Activated T-helper 2 cell treated with anti-CD3 and anti-CD28 coated beads, Interferon-gamma antibody, Interleukin-2, Interleukin-4, amounts not matched to agents 10 μg/mL and 5 μg/mL and 100 μg/mL, durations not matched to agents 14 hours and 24 hours and 36 hours (primary cell): Measurements from ENCODE around the gene CCDC195. TPM values are rescaled to one million over a fixed set of nuclear protein-coding genes. Genes with fewer than 3 reads are reported as not detected.
A peak's percentile ranks its signal among the peaks of the same experiment; 100 is the strongest.

Experiments
- DNase-seq: peaks from one replicate; pipeline ENCODE4 v3.0.0; 2021; ENCODE audit warnings: low spot score
- H3K27ac Mint-ChIP-seq: one replicate; pipeline ENCODE4 v1.8.0; 2021; ENCODE audit warnings: mixed read lengths
- H3K27me3 Mint-ChIP-seq: one replicate; pipeline ENCODE4 v1.8.0; 2021; ENCODE audit warnings: low read depth, mixed read lengths
- H3K36me3 Mint-ChIP-seq: one replicate; pipeline ENCODE4 v1.8.0; 2021; ENCODE audit warnings: low read depth, mixed read lengths
- H3K4me1 Mint-ChIP-seq: one replicate; pipeline ENCODE4 v1.8.0; 2021; ENCODE audit warnings: low read depth, mixed read lengths
- H3K4me3 Mint-ChIP-seq: one replicate; pipeline ENCODE4 v1.8.0; 2021; ENCODE audit warnings: low read depth, mild to moderate bottlenecking, moderate library complexity, mixed read lengths
- H3K9me3 Mint-ChIP-seq: one replicate; pipeline ENCODE4 v1.8.0; 2021; ENCODE audit warnings: mixed read lengths
- intact Hi-C: fragments of 100-400 bp; cut with micrococcal nuclease; formaldehyde crosslinking; loops from one replicate; pipeline ENCODE4 v1.15.1; 2023
- total RNA-seq: library from RNA; stranded (reverse); gene quantifications from 2 replicates; pipeline ENCODE4 v1.2.3, GENCODE V29; 2022

CCDC195 gene
- total RNA-seq = not detected in 2 replicates

DNA sequence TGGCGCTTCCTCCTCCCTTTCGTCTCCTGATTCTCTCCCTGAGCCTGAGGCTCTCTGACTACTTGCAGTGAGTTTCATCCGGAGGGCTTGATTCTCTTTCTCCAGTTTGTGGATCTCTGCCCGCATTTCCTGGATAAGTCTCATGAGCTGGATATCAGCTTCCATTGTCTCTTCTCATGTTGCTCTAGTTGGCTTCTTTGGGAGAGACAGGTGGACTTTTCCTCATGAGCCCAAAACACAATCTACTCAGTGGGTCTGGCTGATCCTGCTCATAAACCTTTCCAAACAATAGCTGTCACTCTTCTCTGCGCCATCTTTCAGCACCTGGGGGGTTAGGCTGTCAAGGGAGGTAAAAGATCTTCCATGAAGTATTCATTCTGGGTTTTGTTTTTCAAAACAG, at the start of gene CCDC195:
CCDC195 (minus strand) TSS at position 165 of the 400 bp plus-strand sequence; CDS start at position 165, 0 bp downstream.
- intact Hi-C loops = no loop called here
- H3K4me1 Mint-ChIP-seq = no peaks in the 10 kb centered on the region
- no peaks in the 10 kb centered on the region for H3K9me3 Mint-ChIP-seq
- no peak within 1 kb of the TSS for H3K4me3 Mint-ChIP-seq
- H3K27me3 Mint-ChIP-seq = peaks cover 4% of the 10 kb centered on the region
- DNase-seq = no peak
- H3K27ac Mint-ChIP-seq = no peak within 1 kb of the TSS
- H3K36me3 Mint-ChIP-seq = no peaks in the 10 kb centered on the region

GRCh38 chr2:224764565-224765236, 48.5 kb upstream of the CCDC195 start:
- Mint-ChIP-seq H3K4me3 (no peak overlapping the region), H3K27ac (peak overlapping the region; percentile 76), H3K4me1 (peaks cover 16% of the 10 kb centered on the region), H3K27me3 (no peaks in the 10 kb centered on the region), H3K9me3 (peaks cover 4% of the 10 kb centered on the region), H3K36me3 (peaks cover 94% of the 10 kb centered on the region)
- intact Hi-C loops = no loop called here
- no peak for DNase-seq

DNA sequence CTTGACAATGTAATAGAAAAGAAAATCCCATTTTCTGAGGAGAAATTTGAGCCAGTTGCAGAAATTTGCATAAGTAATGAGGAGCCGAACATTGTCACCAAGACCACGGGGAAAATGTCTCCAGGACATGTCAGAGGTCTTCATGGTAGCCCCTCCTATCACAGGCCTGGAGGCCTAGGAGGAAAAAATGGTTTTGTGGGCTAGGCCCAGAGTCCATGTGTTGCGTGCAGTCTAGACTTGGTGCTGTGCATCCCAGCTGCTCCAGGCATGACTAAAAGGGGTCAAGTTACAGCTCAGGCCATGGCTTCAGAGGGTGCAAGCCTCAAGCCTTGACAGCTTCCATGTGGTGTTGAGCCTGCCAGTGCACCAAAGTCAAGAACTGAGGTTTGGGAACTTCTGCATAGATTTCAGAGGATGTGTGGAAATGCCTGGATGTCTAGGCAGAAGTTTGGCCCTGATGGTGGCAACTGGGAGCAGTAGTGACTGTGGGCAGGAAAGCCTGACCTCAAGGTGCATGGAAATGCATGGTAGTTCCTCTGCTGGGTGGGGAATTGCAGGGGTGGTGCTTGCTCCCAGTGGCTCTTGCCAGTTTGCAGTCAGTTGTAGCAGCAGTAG, 41.9 kb upstream of the CCDC195 start:
- intact Hi-C loops = no loop called here
- Mint-ChIP-seq H3K4me1 (no peaks in the 10 kb centered on the region), H3K36me3 (peaks cover 62% of the 10 kb centered on the region), H3K27me3 (no peaks in the 10 kb centered on the region), H3K9me3 (peaks cover 35% of the 10 kb centered on the region), H3K27ac (no peak overlapping the region), H3K4me3 (no peak overlapping the region)
- DNase-seq = no peak

GRCh38 chr2:224753743-224754540, 37.8 kb upstream of the CCDC195 start:
- peaks cover 23% of the 10 kb centered on the region for H3K36me3 Mint-ChIP-seq
- H3K4me3 Mint-ChIP-seq = no peak overlapping the region
- no peaks in the 10 kb centered on the region for H3K27me3 Mint-ChIP-seq
- H3K27ac Mint-ChIP-seq = no peak overlapping the region
- DNase-seq = no peak
- H3K9me3 Mint-ChIP-seq = peaks cover 24% of the 10 kb centered on the region
- H3K4me1 Mint-ChIP-seq = no peaks in the 10 kb centered on the region
- intact Hi-C loops = no loop called here

DNA sequence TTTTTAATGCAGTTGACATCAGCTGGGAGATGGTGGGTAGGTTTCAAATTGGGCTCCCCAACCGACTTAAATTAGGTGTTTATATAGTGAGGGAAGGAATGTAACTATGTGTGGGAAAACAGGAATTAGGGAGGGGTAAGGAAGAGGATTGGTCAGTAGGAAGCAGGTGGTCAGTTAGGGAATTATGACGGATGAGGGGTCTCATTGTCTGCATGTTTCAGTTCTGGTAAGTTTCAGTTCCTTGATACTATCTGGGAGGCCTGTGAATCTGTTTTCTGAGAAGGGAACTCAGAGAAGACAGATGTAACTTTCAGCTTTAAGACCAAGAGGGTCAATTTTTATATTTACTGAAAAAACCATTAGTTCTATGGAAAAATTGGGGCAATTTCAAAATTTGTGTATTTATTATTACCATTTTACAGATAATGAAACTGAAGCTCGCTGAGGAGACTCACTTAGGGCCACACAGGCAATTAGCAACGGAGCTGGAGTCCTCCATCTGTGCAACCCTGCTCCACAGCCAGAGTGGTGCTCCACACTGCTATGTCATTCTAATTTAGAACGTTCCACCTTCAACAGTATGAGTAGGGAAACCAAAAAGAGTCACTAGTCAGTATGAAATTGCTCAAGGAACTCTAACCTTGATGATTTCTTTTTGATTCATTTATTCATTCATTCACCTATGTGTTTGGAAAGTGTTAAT, 36.0 kb upstream of the CCDC195 start:
- H3K4me3 Mint-ChIP-seq = no peak overlapping the region
- H3K36me3 Mint-ChIP-seq = peaks cover 5% of the 10 kb centered on the region
- no peak for DNase-seq
- intact Hi-C loops = no loop called here
- no peak overlapping the region for H3K27ac Mint-ChIP-seq
- no peaks in the 10 kb centered on the region for H3K4me1 Mint-ChIP-seq
- H3K27me3 Mint-ChIP-seq = peaks cover 4% of the 10 kb centered on the region
- peaks cover 6% of the 10 kb centered on the region for H3K9me3 Mint-ChIP-seq

GRCh38 chr2:224749136-224749535, 33.0 kb upstream of the CCDC195 start:
- Mint-ChIP-seq H3K27ac (no peak overlapping the region), H3K36me3 (no peaks in the 10 kb centered on the region), H3K9me3 (no peaks in the 10 kb centered on the region), H3K27me3 (peaks cover 4% of the 10 kb centered on the region), H3K4me3 (no peak overlapping the region), H3K4me1 (no peaks in the 10 kb centered on the region)
- intact Hi-C loops = no loop called here
- no peak for DNase-seq

DNA sequence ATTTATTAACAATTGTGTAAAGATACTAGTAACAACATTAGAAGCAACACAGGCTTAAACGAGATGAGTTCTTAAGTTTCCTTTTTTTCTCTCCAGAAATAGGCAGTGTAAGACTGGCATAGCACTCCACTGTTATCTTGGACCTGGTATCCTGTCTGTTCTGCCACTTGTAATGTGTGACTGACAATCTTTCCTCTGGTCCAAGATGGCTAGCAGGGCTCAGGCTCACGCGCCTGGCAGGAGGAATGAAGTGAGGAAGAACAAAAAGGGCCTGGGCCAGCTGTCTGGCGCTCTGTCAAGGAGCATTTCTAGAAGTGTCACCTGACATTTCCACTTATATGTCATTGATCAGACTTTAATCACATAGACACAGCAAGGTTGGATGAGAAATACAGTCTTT, 31.6 kb upstream of the CCDC195 start:
- no peak overlapping the region for H3K27ac Mint-ChIP-seq
- H3K27me3 Mint-ChIP-seq = peaks cover 4% of the 10 kb centered on the region
- H3K4me3 Mint-ChIP-seq = no peak overlapping the region
- no peak for DNase-seq
- H3K36me3 Mint-ChIP-seq = no peaks in the 10 kb centered on the region
- H3K9me3 Mint-ChIP-seq = no peaks in the 10 kb centered on the region
- no peaks in the 10 kb centered on the region for H3K4me1 Mint-ChIP-seq
- intact Hi-C loops = no loop called here

DNA sequence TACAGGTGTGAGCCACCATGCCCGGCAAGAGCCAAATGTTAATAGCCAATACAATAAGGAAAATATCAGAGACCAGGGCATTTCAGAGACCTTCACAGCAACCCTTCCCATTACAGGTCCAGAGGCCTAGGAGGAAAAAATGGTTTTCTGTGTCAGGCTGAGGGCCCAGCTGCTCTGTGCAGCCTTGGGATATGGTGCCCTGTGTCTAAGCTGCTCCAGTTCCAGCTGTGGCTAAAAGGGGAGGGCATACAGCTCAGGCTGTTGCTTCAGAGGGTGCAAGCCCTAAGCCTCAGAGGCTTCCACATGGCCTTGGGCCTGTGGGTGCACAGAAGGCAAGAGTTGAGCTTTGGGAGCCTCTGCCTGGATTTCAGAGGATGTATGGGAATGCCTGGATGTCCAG, 20.1 kb upstream of the CCDC195 start:
- intact Hi-C loops = no loop called here
- Mint-ChIP-seq H3K27me3 (no peaks in the 10 kb centered on the region), H3K36me3 (no peaks in the 10 kb centered on the region), H3K27ac (no peak overlapping the region), H3K4me1 (no peaks in the 10 kb centered on the region), H3K9me3 (peaks cover 29% of the 10 kb centered on the region), H3K4me3 (no peak overlapping the region)
- no peak for DNase-seq

GRCh38 chr2:224734949-224735348, 18.8 kb upstream of the CCDC195 start:
- Mint-ChIP-seq H3K9me3 (peaks cover 29% of the 10 kb centered on the region), H3K27me3 (peaks cover 2% of the 10 kb centered on the region), H3K4me3 (no peak overlapping the region), H3K4me1 (no peaks in the 10 kb centered on the region), H3K27ac (no peak overlapping the region), H3K36me3 (no peaks in the 10 kb centered on the region)
- DNase-seq = no peak
- intact Hi-C loops = no loop called here

DNA sequence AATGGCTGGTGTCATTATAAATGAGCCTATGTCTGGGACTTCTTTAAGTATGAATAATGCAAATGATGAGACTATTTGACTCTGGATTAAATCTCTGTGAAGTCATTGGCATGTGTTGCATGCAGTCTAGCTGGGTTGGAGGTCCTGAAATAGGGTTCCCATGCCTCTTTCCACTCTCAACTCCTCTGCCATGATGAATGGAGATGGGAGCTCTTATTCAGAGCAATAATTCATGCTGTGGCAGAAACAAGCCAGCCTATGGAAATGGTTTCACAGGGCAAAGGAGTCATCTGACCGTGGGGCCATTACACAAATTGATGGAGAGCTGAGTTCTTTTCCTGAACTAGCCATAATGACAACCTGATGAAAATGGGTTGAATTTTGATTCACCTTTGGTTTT, 15.5 kb upstream of the CCDC195 start:
- Mint-ChIP-seq H3K9me3 (peaks cover 16% of the 10 kb centered on the region), H3K27me3 (peaks cover 2% of the 10 kb centered on the region), H3K4me3 (no peak overlapping the region), H3K27ac (no peak overlapping the region), H3K36me3 (no peaks in the 10 kb centered on the region), H3K4me1 (no peaks in the 10 kb centered on the region)
- DNase-seq = no peak
- intact Hi-C loops = no loop called here

- intact Hi-C loops = no loop called here
- no peaks in the 10 kb centered on the region for H3K4me1 Mint-ChIP-seq
- no peak overlapping the region for H3K27ac Mint-ChIP-seq
- H3K36me3 Mint-ChIP-seq = no peaks in the 10 kb centered on the region
- DNase-seq = no peak
- H3K27me3 Mint-ChIP-seq = peaks cover 2% of the 10 kb centered on the region
- no peak overlapping the region for H3K4me3 Mint-ChIP-seq
- no peaks in the 10 kb centered on the region for H3K9me3 Mint-ChIP-seq
Measured at GRCh38 chr2:224729435-224729834, 13.3 kb upstream of the CCDC195 start.

GRCh38 chr2:224724331-224724730, 8.2 kb upstream of the CCDC195 start:
- no peaks in the 10 kb centered on the region for H3K36me3 Mint-ChIP-seq
- no peak for DNase-seq
- H3K27me3 Mint-ChIP-seq = no peaks in the 10 kb centered on the region
- intact Hi-C loops = no loop called here
- no peak overlapping the region for H3K27ac Mint-ChIP-seq
- no peak overlapping the region for H3K4me3 Mint-ChIP-seq
- no peaks in the 10 kb centered on the region for H3K9me3 Mint-ChIP-seq
- H3K4me1 Mint-ChIP-seq = no peaks in the 10 kb centered on the region
